IPS-18c (cell line): ENCODE results near the gene IFNAR1.

Source experiments
- H3K4me3 ChIP-seq: 2 replicates; pipeline ENCODE4 v1.7.0; 2013; ENCODE audit warnings: low read depth, mild to moderate bottlenecking, low read length, moderate library complexity; ENCODE audit not compliant: insufficient read depth
- H3K9me3 ChIP-seq: one replicate; pipeline ENCODE4 v1.6.1; 2013; ENCODE audit warnings: mild to moderate bottlenecking, low read length, moderate library complexity; ENCODE audit not compliant: control insufficient read depth, insufficient read depth

Gene IFNAR1

DNA sequence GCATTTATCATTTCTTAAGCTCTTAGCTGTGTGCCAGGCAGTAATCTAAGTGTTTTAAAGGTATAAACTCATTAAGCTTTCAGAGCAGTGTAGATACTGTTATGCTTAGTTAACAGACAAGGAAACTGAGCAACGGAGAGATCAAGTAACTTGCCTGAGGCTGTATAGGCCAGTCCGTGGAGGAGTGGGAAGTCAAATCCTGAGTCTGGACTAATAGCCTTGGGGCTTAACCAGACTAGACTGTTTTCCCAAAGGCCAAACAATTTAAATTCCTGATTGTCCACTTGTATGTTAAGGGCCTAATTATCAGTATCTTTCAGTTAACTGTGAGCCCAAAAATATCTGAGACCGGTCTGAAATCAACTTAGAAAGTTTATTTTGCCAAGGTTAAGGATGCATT, 2.6 kb downstream of the IFNAR1 start:
- Histone ChIP-seq H3K4me3 (no peak overlapping the region), H3K9me3 (no peaks in the 10 kb centered on the region)

DNA sequence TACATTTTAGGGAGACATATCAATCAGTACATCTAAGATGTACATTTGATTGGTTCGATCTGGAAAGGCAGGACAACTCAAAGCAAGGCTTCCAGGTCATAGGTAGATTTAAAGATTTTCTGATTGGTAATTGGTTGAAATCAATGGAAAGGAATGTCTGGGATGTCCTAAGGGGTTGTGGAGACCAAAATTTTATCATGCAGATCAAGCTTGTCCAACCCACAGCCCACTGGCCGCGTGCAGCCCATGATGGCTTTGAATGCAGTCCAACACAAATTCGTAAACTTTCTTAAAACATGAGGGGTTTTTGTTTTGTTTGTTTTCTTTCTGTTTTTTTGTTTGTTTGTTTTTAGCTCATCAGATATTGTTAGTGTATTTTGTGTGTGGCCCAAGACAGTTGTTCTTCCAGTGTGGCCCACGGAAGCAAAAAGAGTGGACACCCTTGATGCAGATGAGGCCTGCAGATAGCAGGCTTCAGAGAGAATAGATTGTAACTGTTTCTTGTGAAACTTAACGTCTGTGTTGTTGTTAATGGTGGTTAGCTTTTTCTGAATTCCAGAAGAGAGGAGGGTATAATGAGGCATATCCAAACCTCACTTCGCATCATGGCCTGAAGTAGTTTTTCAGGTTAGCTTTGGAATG, 3.1 kb downstream of the IFNAR1 start:
- no peak overlapping the region for H3K4me3 ChIP-seq

DNA sequence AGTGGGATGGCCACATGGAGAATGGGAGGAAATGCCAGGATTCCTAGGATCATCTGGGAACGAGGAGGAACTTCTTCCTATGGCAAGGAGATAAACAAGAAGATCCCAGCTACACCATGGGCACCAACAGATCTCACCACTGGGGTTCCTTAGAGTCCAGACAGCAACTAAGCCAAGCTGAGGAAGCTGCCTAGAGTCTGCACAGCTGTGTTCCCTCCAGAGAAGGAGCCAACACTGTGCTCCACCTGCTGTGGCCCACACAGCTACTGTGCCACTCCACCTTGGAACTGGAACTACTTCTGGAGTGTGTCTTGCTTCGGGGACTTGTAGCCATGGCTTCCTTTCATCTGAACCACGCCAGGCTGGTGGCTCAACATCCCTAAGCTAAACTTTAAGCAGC, 6.0 kb downstream of the IFNAR1 start:
- Histone ChIP-seq H3K9me3 (no peaks in the 10 kb centered on the region), H3K4me3 (no peak overlapping the region)

More for the DNA sequence above, 3.1 kb downstream of the IFNAR1 start:
- H3K9me3 ChIP-seq, result no peaks in the 10 kb centered on the region

DNA sequence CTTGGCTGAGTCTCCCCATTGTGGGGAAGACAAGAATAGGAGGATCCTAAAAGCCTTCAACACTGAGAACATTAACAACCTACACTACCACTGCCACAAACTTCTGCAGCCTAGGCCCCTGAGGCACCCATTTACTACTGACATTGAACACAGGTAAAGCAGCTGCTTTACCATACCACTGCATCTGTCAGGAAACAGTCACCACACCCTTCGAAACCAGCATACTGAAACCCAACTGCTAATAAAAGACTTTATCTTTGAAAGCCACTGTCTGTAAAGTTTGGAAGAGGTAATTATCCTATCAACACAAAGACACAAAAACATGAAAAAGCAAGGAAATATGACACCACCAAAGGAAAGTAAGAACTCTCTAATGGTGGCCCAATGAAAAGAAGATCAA, 7.4 kb downstream of the IFNAR1 start:
- no peaks in the 10 kb centered on the region for H3K9me3 ChIP-seq
- H3K4me3 ChIP-seq, result no peak overlapping the region

DNA sequence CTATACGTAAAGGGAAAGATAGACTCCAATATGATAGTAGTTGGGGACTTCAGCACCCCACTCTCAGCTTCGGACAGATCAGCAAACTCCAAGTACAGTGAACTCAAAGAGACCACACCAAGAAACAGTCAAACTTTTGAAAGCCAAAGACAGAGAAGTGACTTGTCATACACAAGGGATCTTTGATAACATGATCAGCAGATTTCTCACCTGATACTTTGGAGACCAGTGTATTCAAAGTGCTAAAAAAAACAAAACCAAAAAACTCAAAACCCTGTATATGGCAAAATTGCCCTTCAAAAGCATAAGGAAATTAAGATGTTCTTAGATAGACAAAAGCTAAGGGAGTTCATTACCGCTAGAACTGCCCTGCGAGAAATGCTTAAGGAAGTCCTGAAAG, 9.4 kb downstream of the IFNAR1 start:
- H3K9me3 ChIP-seq, result no peaks in the 10 kb centered on the region
- no peak overlapping the region for H3K4me3 ChIP-seq

DNA sequence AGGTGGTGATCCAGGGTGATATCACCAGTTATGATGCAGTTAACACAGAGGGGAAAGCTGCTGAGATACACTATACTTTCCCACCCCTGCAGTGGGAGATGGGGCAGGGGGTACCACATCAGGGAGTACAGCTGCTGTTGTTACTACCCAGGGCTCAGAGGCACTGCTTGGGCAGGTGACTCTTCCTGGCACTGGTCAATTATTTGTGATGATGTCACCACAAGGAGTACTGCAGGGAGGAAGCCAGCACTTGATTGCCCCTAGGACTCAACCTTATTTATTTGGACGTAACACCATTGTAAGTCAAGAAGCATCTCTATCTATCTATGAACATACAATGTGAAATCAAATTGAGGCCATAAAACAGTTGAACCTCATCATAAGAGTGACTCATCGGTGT, 10.1 kb downstream of the IFNAR1 start:
- H3K9me3 ChIP-seq, result no peaks in the 10 kb centered on the region
- no peak overlapping the region for H3K4me3 ChIP-seq

DNA sequence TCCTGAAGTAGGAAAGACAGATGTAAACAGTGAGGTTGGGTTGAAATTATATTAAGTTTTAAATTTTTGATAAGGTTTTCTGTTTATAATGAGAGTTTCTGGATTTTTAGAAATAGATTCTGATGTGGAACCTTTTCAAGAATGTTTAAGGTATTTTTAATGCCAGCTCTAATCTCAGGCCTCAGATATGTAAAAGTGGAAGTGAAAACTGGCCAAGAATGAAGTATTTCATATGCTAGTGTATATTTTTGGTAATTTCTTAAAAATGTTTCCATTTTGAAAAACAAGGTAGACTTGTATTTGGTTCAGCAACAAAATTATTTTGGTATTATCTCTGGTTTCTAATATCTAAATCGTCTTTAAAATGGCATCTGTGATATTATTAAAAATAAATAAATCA, 14.4 kb downstream of the IFNAR1 start:
- H3K4me3 ChIP-seq, result no peak overlapping the region
- H3K9me3 ChIP-seq, result no peaks in the 10 kb centered on the region

DNA sequence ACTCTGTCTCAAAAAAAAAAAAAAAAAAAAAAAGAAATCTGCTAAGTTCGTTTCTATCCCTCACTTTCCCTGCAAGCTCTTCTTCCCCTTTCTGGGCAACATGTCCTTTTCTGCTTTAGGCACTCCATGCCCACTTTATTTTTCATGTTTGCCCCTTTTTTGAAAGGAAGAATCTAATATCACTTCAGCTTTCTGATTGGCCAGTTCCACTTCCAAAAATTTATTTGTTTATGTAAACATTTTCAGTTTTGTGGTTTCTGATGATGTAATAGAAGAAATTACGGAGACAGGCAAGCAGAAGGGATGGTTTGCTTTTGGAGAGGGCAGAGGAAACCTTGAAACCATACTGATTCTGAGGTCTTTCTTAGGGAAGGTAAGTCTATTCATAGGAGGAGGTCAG, 15.1 kb downstream of the IFNAR1 start:
- H3K9me3 ChIP-seq, result no peaks in the 10 kb centered on the region

DNA sequence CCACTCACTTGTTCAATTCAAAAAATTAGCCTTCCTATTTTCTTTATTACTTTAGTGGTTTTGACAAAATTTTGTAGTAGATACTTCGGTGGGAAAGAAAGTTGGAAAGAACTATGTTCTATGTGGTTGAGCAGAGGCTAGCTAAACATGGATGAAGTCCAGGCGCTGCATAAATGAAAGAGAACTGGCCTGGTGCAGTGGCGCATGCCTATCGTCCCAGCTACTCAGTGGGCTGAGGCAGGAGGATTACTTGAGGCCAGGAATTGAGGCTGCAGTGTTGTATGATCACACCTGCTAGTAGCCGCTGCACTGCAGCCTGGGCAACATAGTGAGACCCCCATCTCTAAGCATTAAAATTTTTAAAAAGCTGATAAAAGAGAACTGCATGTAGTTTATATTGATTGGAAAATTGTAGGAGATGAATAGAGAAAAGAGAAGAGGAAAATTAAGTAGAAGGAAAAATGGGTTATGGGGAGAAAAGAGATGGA, 21.0 kb downstream of the IFNAR1 start:
- Histone ChIP-seq H3K9me3 (no peaks in the 10 kb centered on the region), H3K4me3 (no peak overlapping the region)

More for the DNA sequence above, 15.1 kb downstream of the IFNAR1 start:
- H3K4me3 ChIP-seq, result no peak overlapping the region

DNA sequence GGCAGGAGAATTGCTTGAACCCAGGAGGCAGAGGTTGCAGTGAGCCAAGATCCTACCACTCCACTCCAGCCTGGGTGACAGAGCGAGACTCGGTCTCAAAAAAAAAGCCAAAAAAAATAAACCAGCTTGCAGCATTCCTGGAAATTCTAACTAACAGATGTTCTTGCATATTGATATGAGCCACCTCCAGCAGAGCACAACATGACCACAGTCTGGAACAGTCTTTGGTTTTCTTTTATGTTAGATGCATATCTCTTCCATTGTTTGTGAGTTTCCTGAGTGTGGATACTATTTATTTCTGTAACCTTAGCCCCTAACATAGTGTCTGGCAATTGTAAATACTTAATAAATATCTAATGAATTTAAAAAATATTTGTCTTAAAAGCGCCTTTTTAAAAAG, 23.9 kb downstream of the IFNAR1 start:
- Histone ChIP-seq H3K9me3 (no peaks in the 10 kb centered on the region), H3K4me3 (no peak overlapping the region)

DNA sequence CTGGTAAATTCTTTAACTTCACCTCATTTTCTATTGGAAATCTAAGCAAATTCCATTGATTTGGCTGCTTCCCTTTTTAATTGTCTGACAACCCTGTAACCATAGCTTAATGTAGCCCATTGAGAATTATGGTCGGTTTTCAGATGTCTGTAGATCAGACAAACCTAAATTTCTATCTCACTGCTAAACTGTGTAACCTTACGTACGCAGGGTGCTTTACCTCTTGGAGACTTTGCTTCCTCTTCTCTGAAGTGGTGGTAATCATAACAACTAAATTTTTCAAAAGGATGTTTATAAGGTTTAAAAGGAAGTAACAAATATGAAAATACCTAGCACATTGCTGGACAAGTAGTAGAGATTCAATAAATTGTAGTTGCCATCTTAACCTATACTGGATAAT, 25.9 kb downstream of the IFNAR1 start:
- H3K4me3 ChIP-seq, result no peak overlapping the region
- no peaks in the 10 kb centered on the region for H3K9me3 ChIP-seq

DNA sequence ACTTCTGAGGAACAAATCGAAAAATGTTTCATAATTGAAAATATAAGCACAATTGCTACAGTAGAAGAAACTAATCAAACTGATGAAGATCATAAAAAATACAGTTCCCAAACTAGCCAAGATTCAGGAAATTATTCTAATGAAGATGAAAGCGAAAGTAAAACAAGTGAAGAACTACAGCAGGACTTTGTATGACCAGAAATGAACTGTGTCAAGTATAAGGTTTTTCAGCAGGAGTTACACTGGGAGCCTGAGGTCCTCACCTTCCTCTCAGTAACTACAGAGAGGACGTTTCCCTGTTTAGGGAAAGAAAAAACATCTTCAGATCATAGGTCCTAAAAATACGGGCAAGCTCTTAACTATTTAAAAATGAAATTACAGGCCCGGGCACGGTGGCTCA, 30.6 kb downstream of the IFNAR1 start:
- no peak overlapping the region for H3K4me3 ChIP-seq
- H3K9me3 ChIP-seq, result no peaks in the 10 kb centered on the region

DNA sequence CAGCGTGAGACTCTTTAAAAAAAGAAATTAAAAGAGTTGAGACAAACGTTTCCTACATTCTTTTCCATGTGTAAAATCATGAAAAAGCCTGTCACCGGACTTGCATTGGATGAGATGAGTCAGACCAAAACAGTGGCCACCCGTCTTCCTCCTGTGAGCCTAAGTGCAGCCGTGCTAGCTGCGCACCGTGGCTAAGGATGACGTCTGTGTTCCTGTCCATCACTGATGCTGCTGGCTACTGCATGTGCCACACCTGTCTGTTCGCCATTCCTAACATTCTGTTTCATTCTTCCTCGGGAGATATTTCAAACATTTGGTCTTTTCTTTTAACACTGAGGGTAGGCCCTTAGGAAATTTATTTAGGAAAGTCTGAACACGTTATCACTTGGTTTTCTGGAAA, 31.2 kb downstream of the IFNAR1 start:
- H3K4me3 ChIP-seq, result no peak overlapping the region

DNA sequence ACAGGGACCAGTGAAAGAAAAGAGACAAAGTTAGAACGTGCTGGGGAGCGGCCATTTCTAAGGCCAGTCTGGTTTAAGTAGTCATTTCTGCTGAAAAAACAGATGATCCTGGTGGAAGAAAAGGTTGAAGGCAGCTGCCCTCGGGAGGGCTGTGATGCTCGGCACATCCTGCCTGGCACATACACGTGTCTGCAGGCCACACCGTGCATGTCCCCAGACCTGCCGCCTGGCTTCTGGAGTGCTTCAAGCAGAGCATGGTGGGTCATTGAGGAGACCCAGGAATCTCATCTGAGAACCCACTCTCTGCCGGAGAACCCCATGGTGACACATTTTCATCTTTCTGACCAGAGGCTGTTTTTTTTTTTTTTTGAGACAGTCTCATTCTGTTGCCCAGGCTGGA, 32.4 kb downstream of the IFNAR1 start:
- H3K4me3 ChIP-seq, result no peak overlapping the region

More for the DNA sequence above, 31.2 kb downstream of the IFNAR1 start:
- no peaks in the 10 kb centered on the region for H3K9me3 ChIP-seq

DNA sequence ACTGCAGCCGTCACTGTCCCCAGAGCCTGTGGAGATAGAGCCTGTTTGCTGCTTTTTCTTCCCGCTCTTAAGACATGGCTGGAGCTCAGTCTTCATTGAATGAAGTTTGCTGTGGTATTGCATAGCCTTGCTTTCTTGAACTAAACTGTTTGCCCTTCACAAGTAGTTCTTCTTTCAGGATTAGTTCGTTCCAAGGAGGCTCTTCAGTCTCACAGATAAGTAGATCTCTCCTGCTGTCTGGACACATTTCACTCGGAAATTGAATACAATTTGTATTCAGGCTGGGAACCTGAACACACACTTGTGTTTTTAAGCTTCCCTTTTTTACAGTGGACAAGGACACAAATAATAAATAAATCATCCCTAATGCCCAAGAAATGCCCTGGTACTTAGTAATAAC, 34.7 kb downstream of the IFNAR1 start:
- Histone ChIP-seq H3K4me3 (no peak overlapping the region), H3K9me3 (no peaks in the 10 kb centered on the region)

More for the DNA sequence above, 32.4 kb downstream of the IFNAR1 start:
- no peaks in the 10 kb centered on the region for H3K9me3 ChIP-seq

DNA sequence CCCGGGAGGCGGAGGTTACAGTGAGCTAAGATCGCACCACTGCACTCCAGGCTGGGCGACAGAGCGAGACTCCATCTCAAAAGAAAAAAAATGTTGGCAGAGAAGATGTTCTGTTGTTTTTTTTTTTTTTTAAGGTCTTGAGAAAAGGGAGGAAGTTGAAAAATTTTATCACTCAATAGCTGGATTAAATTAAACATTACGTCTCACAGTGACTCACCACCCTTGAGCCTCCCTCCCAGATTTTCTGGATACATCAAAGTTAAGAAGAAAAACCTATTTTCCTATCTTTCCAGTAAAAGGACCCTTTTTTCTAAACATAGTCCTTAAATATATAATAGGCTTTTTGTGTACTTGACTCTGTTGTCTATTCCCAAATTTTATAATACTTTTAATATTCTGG, 35.5 kb downstream of the IFNAR1 start:
- Histone ChIP-seq H3K4me3 (no peak overlapping the region), H3K9me3 (no peaks in the 10 kb centered on the region)

DNA sequence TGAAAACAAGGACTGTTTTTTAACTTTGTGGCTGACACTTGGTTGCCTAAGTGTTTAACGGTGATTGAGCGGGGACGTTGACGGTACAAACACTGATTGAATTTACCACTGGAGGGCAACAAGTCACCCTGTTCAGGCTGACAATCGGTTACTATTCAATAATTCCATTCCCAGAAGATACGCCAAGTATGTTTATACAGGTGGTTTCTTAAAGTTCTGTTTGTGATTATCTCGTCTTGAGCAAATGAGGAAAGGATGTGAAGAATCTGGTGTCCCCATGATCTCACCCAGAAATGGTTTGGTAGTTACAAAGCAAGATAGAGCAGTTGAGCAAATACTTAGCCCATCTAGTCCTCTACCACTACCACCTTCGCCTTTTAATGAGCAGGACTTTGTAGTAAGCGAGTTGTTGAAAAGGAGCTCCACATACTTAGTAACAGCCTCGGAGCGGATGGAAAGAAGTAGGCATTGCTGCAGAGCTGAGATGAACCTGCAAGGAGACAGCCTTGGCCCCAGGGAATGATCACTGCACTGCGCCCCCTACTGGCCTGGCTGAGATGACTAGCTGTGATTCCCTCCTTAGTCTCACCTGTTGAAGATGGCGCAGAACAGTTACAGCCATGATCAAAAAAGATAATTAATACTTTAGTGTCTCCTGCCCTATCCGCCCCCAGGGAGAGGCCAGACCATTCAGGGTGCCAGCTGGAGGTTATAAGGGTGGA, 36.3 kb downstream of the IFNAR1 start:
- H3K4me3 ChIP-seq, result peak overlapping the region; percentile 38; the same call in 1 of the 2 replicates
- peaks cover under 1% of the 10 kb centered on the region for H3K9me3 ChIP-seq

DNA sequence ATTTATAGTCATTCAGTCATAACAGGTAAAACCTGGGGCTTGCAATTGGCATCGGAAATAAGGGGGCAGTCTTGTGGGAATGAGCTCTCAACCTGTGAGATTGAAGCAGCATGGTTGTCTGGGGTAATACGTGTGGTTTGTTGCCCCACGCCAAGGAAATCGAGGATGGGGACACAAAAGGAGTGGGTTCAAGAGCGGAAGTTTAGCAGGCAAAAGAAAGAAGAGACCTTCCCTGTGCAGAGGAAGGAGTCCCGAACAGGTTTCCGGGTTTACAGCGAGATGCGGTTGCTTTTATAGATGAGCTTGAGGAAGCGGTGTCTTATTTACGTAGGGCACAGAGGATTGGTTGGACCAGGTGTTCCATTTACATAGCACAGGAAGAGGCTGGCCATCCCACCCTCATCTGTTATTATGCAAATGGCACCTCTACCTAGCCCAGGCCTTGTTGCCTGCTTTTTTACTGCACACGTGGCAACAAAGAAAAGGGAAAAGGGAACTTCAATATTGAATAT, 37.3 kb downstream of the IFNAR1 start:
- peak overlapping the region; percentile 38; the same call in 1 of the 2 replicates for H3K4me3 ChIP-seq

More for the DNA sequence above, 37.3 kb downstream of the IFNAR1 start:
- H3K9me3 ChIP-seq, result peaks cover 9% of the 10 kb centered on the region
